NCI-H510A treated with DMSO at 0.1 percent for 48 hours (cell line): ENCODE measurements around the gene PLEKHH2.

Experiments
- DNase-seq: peaks from one replicate; lab custom pipeline; 2025; lab: John Stamatoyannopoulos, UW

PLEKHH2 gene

GRCh38 chr2:43812006-43812405 is 174.9 kb downstream of the PLEKHH2 start:
- no peak for DNase-seq

- DNase-seq: no peak
These were observed 175.9 kb downstream of the PLEKHH2 start for GRCh38 chr2:43812947-43813346.

DNA sequence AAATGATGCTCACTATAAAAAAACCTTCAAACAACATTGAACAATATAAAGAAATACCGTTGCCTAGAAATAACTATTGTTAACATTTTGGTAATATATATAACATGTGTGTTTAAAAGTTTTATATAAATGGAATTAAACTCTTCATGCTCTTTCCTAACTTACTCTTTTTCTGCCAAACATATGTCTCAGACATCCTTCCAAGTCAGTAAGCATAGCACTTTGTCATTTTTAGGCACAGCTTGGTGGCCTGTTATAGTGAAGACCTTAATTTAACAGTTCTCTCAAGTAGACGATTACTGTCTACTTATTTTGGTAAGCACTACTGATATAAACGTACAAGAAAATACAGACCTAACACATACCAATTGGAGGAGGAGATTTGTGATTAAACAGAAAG is 177.7 kb downstream of the PLEKHH2 start:
- DNase-seq: no peak
